SK-N-SH treated with all-trans-retinoic acid at 6 μM for 48 hours (cell line): ENCODE measurements around the gene ASB3.

Source experiments
- ARNTL ChIP-seq: fragments of 450-650 bp; formaldehyde crosslinking; IDR thresholded peaks from 2 replicates; pipeline ENCODE4 v1.5.0; 2020; ENCODE audit warnings: low read depth, mild to moderate bottlenecking, moderate library complexity, borderline replicate concordance
- ESRRG ChIP-seq: fragments of 250-450 bp; sonication (Bioruptor Pico); IDR thresholded peaks from 2 replicates; pipeline ENCODE4 v1.6.1; 2021; ENCODE audit warnings: mild to moderate bottlenecking
- GLIS3 ChIP-seq: fragments of 250-450 bp; sonication (Bioruptor Pico); IDR thresholded peaks from 2 replicates; pipeline ENCODE4 v1.5.0; 2020; ENCODE audit warnings: mild to moderate bottlenecking, moderate library complexity
- PPARA ChIP-seq: fragments of 250-450 bp; sonication (Bioruptor Pico); IDR thresholded peaks from 2 replicates; pipeline ENCODE4 v1.5.0; 2020; ENCODE audit warnings: mild to moderate bottlenecking, borderline replicate concordance
- RARB ChIP-seq: fragments of 250-450 bp; sonication (Bioruptor Pico); IDR thresholded peaks from 2 replicates; pipeline ENCODE4 v1.8.0; 2021; ENCODE audit warnings: mild to moderate bottlenecking, moderate library complexity
- TOX ChIP-seq: fragments of 250-450 bp; sonication (Bioruptor Pico); IDR thresholded peaks from 2 replicates; pipeline ENCODE4 v1.8.0; 2021; ENCODE audit warnings: mild to moderate bottlenecking, moderate library complexity, borderline replicate concordance
- ZC3H10 ChIP-seq: fragments of 250-450 bp; sonication (Bioruptor Pico); IDR thresholded peaks from 2 replicates; pipeline ENCODE4 v1.5.1; 2021; ENCODE audit warnings: mild to moderate bottlenecking, moderate library complexity
- ZFP3 ChIP-seq: fragments of 250-450 bp; sonication (Bioruptor Pico); IDR thresholded peaks from 2 replicates; pipeline ENCODE4 v1.5.0; 2020; ENCODE audit warnings: mild to moderate bottlenecking, moderate library complexity
- ZFP30 ChIP-seq: fragments of 450-650 bp; formaldehyde crosslinking; IDR thresholded peaks from 2 replicates; pipeline ENCODE4 v1.5.0; 2022; ENCODE audit warnings: mild to moderate bottlenecking, moderate library complexity
- ZNF565 ChIP-seq: fragments of 450-650 bp; formaldehyde crosslinking; conservative IDR thresholded peaks from 2 replicates; pipeline ENCODE4 v1.5.0; 2020; ENCODE audit warnings: low read depth, mild to moderate bottlenecking, moderate library complexity
- ZNF8 ChIP-seq: fragments of 450-650 bp; formaldehyde crosslinking; IDR thresholded peaks from 2 replicates; pipeline ENCODE4 v1.5.0; 2020; ENCODE audit warnings: mild to moderate bottlenecking, moderate library complexity
- TF ChIP-seq, protein P1 (sequence below): fragments of 250-450 bp; sonication (Bioruptor Pico); IDR thresholded peaks from 2 replicates; pipeline ENCODE4 v1.5.1; 2021; ENCODE audit warnings: mild to moderate bottlenecking, moderate library complexity
- TF ChIP-seq, protein P2 (sequence below): fragments of 250-450 bp; sonication (Bioruptor Pico); IDR thresholded peaks from 2 replicates; pipeline ENCODE4 v1.8.0; 2020; ENCODE audit warnings: mild to moderate bottlenecking, moderate library complexity, borderline replicate concordance

DNA sequence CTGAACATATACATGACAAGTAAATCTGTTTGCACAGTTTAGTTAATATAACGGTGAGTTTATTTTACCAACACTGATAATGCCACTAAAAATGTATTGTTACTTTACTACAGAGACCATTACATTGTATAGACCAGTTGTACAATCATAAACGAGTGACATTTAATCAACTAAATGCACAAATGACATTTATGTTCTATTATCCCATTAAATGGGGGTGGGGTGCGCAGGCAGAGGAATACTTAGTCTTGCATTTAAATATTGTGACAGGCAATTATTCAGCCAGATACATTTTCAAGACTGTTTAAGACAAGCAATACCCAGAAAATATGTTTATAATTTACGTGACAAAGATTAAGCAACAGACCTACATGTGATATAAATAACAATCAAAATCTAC is 91.2 kb downstream of the ASB3 start:
- TF ChIP-seq RARB (no peak), ZNF8 (CRISPR knock-in tag) (no peak), TOX (CRISPR knock-in tag) (no peak), ZC3H10 (CRISPR knock-in tag) (no peak), ZNF565 (no peak), ARNTL (no peak), GLIS3 (no peak), PPARA (no peak), ZFP3 (no peak), ZFP30 (no peak), ESRRG (no peak)
- TF ChIP-seq, protein P1, sequence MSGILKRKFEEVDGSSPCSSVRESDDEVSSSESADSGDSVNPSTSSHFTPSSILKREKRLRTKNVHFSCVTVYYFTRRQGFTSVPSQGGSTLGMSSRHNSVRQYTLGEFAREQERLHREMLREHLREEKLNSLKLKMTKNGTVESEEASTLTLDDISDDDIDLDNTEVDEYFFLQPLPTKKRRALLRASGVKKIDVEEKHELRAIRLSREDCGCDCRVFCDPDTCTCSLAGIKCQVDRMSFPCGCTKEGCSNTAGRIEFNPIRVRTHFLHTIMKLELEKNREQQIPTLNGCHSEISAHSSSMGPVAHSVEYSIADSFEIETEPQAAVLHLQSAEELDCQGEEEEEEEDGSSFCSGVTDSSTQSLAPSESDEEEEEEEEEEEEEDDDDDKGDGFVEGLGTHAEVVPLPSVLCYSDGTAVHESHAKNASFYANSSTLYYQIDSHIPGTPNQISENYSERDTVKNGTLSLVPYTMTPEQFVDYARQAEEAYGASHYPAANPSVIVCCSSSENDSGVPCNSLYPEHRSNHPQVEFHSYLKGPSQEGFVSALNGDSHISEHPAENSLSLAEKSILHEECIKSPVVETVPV: no peak
- TF ChIP-seq, protein P2, sequence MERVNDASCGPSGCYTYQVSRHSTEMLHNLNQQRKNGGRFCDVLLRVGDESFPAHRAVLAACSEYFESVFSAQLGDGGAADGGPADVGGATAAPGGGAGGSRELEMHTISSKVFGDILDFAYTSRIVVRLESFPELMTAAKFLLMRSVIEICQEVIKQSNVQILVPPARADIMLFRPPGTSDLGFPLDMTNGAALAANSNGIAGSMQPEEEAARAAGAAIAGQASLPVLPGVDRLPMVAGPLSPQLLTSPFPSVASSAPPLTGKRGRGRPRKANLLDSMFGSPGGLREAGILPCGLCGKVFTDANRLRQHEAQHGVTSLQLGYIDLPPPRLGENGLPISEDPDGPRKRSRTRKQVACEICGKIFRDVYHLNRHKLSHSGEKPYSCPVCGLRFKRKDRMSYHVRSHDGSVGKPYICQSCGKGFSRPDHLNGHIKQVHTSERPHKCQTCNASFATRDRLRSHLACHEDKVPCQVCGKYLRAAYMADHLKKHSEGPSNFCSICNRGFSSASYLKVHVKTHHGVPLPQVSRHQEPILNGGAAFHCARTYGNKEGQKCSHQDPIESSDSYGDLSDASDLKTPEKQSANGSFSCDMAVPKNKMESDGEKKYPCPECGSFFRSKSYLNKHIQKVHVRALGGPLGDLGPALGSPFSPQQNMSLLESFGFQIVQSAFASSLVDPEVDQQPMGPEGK (CRISPR knock-in tag): no peak
